NCI-H2107 treated with DMSO at 0.1 percent for 48 hours (cell line): ENCODE results near the gene SMCO3.

Experiments
- DNase-seq: peaks from one replicate; lab custom pipeline; 2025; ENCODE audit not compliant: unreplicated experiment; lab: John Stamatoyannopoulos, UW

Gene SMCO3

DNA sequence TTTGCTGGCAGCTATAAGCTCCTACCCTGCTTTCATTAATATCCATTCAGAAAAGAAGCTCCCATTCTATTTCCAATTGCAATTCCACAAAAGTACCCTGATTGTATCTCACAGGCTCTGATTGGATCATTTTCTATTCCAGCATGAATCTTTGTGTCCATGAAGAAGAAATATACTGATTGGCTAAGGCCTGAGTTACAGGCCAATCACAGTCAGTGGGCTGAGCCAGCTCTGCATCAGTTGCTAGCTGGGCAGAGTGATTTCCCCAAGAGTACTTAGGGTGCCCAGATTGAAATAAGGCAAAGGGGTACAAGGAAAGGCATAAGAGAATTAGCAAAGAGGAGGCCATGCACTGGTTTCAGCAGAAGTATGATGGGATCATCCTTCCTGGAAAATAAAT lies 14.9 kb upstream of the SMCO3 start:
- DNase-seq, result no peak

DNA sequence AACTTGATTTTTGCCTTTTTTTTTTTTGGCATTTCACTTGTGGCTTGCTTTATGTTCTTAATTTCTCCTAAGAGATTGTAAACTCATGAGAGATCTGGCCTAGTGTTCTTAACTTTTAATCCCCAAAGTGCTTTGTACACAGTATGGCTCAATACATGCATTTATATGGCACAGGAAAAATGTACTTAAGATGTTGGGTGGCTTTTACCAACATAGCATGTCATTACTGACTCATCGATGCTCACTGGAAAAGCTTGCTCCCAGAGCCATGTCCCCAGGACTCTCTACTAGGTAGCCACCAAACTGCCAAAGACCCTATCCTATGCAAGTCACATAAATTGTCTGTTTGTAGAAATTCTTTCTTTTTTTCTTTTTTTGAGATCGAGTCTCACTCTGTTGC lies 13.1 kb upstream of the SMCO3 start:
- no peak for DNase-seq

DNA sequence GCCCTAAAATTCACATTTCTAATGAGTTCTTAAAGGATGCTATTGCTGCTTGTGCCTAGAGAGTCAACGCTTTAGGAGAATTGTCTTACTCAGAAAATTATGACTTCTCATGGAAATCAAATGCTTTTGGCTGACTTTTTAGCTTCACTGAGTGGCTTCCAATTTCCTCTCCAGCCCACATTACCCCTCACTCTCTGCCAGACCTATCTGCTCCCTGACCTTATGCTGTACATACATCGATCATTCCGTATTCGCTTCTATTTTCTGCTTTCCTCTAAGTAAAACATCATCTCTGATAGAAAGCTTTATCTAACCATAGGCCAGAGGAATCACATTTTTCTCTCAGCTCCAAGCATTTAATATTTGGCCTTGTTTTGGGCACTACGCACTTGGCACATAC lies 12.5 kb upstream of the SMCO3 start:
- no peak for DNase-seq

GRCh38 chr12:14825256-14825655 lies 11.3 kb upstream of the SMCO3 start:
- DNase-seq, result no peak

DNA sequence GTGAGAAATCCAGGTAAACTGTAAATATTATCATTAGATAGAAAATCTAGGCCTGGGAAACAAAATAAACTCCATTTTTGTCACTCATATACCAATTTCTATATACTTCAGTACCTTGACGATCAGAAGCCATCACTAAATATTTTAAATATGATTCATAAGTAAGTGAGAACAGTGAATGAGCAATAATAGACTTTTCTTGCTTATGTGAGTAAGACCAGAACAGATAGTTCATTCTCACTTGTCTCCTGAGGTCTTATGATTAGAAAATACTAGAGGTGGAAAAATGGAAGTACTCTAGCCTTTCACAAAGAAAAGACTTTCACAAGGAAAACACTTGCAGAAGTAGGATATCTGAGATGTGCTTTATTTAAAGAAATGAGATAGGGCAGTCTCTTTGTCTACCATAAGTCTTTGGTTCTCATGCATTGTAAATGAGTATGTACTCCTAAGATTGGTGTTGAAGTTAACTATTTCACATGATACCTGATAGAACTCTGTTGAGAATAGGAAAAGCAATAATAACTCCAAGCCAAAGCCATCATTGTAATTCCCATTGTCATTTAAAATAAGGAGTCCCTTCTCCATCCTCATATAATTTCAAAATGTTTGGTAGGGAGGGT lies 10.1 kb upstream of the SMCO3 start:
- no peak for DNase-seq

GRCh38 chr12:14811486-14811885 lies 2.5 kb downstream of the SMCO3 start:
- no peak for DNase-seq

DNA sequence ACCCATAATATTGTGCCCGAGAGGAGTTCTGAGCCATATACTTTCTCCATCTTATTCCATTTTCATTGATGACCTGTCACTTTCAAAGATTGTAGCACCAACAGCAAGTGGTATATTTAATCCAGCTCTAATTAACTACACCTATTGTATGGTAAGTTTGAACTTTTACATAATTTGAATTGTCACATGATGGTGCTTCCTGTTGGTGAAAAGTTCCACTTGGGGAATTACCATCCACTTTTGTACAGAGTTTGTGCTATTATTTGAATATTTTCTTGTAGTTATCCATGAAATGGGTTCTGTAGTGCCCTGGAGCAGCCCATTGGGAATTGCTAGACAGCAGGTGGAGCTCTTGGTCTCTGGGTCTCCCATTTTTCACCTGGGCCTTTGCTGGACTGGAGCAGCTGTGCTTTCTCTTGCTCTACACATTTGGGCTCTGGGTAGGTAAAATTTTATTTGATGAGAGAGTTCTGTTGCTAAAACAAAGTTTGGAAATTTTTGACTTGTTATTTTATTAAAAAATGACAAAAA lies 3.0 kb downstream of the SMCO3 start:
- DNase-seq, result peak; percentile 49

GRCh38 chr12:14810167-14810952 lies 3.6 kb downstream of the SMCO3 start:
- no peak for DNase-seq

GRCh38 chr12:14803830-14804160 lies 10.2 kb downstream of the SMCO3 start:
- DNase-seq, result peak; percentile 67

GRCh38 chr12:14803011-14803829 lies 10.8 kb downstream of the SMCO3 start, which contains the start of the genes C12orf60 and WBP11:
Gene C12orf60, plus strand, starts transcription at chr12:14803670. Its CDS starts 19,266 bp downstream, at chr12:14822936.
Gene WBP11, minus strand, starts transcription at chr12:14803478. Its CDS starts 2,095 bp downstream, at chr12:14801383.
- peak; percentile 100 for DNase-seq

- DNase-seq, result no peak
Observed at GRCh38 chr12:14802721-14803010, 11.3 kb downstream of the SMCO3 start.

- no peak for DNase-seq
Observed at GRCh38 chr12:14802247-14802646, 11.7 kb downstream of the SMCO3 start.

DNA sequence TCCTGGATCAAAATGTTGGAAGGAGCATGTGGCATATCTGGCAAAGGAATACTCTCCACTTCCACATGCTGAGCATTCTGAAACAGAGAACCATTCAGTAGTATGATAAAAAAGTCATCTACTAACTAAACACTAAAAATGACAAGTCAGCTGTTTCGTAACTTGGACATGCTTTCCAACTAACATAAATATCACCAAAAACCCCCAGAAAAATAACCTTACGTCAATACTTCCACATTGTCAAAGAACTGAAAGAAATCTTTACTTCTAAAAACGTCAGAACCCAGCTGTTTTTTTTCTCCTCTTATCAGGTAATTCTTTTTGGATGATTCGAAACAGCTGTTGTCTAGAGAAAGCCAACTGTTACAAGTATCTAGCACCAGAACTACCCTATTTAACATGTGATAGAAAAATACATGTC lies 18.9 kb downstream of the SMCO3 start:
- DNase-seq, result no peak

- DNase-seq, result no peak
Observed at GRCh38 chr12:14785568-14785967, 28.4 kb downstream of the SMCO3 start.

- DNase-seq, result no peak
Observed at GRCh38 chr12:14784471-14784870, 29.5 kb downstream of the SMCO3 start.

GRCh38 chr12:14782756-14783155 lies 31.2 kb downstream of the SMCO3 start:
- no peak for DNase-seq

- DNase-seq, result no peak
Observed at GRCh38 chr12:14781563-14781962, 32.4 kb downstream of the SMCO3 start.

DNA sequence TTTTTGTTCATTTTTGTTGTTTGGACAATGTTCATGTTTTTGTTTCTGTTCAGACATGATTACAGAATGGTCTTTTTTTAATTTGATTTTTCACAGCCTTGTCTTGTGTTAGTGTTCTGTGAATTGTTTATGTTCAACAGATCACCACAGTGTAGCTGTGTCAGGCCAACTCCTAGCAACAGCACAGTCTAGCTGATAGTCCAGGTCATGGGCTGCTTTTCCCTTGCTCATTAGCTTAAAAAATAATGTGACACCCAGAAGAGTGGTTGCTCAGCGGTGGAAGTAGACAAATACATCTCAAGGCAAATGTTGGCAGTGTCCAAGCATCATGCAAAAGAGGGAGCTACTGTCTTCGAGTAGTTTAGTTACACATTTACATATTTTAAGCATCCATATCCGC lies 33.1 kb downstream of the SMCO3 start:
- DNase-seq, result no peak

DNA sequence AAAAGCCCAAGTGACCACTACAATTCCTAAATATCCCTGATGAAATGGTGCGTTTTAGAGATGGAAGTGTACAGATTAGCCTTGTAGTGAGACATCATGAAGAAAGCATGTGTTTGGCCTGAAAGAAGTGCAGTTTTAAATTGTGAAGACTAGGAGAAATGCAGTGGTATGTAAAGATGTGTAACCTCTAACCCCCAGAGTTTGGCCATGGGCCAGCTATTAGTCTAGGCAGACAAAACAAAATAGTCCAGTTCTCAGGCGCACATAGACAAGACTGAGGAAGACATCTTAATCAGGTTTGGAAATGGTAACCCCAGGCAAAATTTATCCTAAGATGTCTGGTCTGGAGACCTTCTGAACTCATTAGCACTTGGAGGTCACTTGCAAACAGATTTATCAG lies 34.1 kb downstream of the SMCO3 start:
- DNase-seq, result no peak

DNA sequence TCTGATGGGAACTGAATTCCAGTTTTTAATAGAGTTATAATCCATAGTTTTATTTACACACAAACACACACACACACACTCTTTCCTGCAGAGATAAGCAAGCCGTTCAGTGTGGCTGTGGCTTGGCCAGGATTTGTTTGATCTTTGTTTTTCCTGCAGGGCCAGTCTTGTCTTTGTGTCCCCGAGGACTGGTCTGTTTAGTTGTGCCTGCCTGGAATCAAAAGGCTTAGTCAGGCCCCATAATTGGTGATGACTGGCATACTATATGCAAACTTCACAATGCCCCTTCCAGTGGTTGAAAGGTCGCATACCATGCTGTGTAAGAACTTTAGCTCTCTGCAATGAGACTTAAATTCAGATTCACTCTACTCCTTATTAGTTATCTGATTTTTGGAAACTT lies 36.7 kb downstream of the SMCO3 start:
- DNase-seq, result no peak

GRCh38 chr12:14776236-14776961 lies 37.6 kb downstream of the SMCO3 start:
- no peak for DNase-seq
